Neural cell (in vitro differentiated cells): ENCODE data around the gene PLEKHO2. TPM values are rescaled to one million over a fixed set of nuclear protein-coding genes. Genes with fewer than 3 reads are reported as not detected.

Experiments
- H2AFZ ChIP-seq: fragments of 200-600, 300-800 bp; sonication (generic), shearing (Covaris generic); 2 replicates; pipeline ENCODE4 v1.6.0; 2014; ENCODE audit warnings: low read depth, mild to moderate bottlenecking, antibody characterized with exemption, low read length, moderate library complexity
- H3F3A ChIP-seq: fragments of 200-600 bp; shearing (Covaris generic); 2 replicates; pipeline ENCODE4 v1.6.1; 2016; ENCODE audit warnings: mild to moderate bottlenecking, moderate library complexity, mixed read lengths, antibody characterized with exemption, low read length; ENCODE audit not compliant: insufficient read depth, poor library complexity, severe bottlenecking
- H3K27ac ChIP-seq: fragments of 200-600, 300-800 bp; sonication (generic), shearing (Covaris generic); 2 replicates; pipeline ENCODE4 v1.5.1; 2014; ENCODE audit warnings: mild to moderate bottlenecking, low read length, moderate library complexity
- H3K27me3 ChIP-seq: fragments of 300-800, 200-600 bp; sonication (generic), shearing (Covaris generic); 2 replicates; pipeline ENCODE4 v1.6.0; 2014; ENCODE audit warnings: mild to moderate bottlenecking, low read depth, low read length, moderate library complexity; ENCODE audit not compliant: insufficient read depth
- H3K36me3 ChIP-seq: fragments of 300-800, 200-600 bp; sonication (generic), shearing (Covaris generic); 2 replicates; pipeline ENCODE4 v1.5.1; 2014; ENCODE audit warnings: mild to moderate bottlenecking, antibody characterized with exemption, low read length, moderate library complexity; ENCODE audit not compliant: insufficient read depth
- H3K4me2 ChIP-seq: fragments of 300-800, 200-600 bp; sonication (generic), shearing (Covaris generic); 2 replicates; pipeline ENCODE4 v1.6.0; 2014; ENCODE audit warnings: mild to moderate bottlenecking, low read length
- H3K4me3 ChIP-seq: fragments of 300-800, 200-600 bp; sonication (generic), shearing (Covaris generic); 2 replicates; pipeline ENCODE4 v1.5.1; 2014; ENCODE audit warnings: mild to moderate bottlenecking, low read length, moderate library complexity
- H3K79me2 ChIP-seq: fragments of 200-600 bp; shearing (Covaris generic); replicated peaks from 2 replicates; pipeline ENCODE4 v1.6.0; 2014; ENCODE audit warnings: mild to moderate bottlenecking, low read length, moderate library complexity; ENCODE audit not compliant: insufficient read depth
- H3K9ac ChIP-seq: fragments of 300-800, 200-600 bp; sonication (generic), shearing (Covaris generic); 2 replicates; pipeline ENCODE4 v1.6.1; 2016; ENCODE audit warnings: mild to moderate bottlenecking, low read length, mixed read lengths
- H3K9me2 ChIP-seq: fragments of 200-600 bp; shearing (Covaris generic); 2 replicates; pipeline ENCODE4 v1.6.1; 2016; ENCODE audit warnings: mild to moderate bottlenecking, low read length, mixed read lengths; ENCODE audit not compliant: insufficient read depth
- H3K9me3 ChIP-seq: fragments of 200-600, 300-800 bp; sonication (generic), shearing (Covaris generic); 2 replicates; pipeline ENCODE4 v1.6.1; 2016; ENCODE audit warnings: mild to moderate bottlenecking, mixed run types, low read length, moderate library complexity, mixed read lengths
- H4K20me1 ChIP-seq: fragments of 200-600 bp; shearing (Covaris generic); 2 replicates; pipeline ENCODE4 v1.6.1; 2016; ENCODE audit warnings: mild to moderate bottlenecking, mixed run types; ENCODE audit not compliant: insufficient read depth
- EP300 ChIP-seq: fragments of 450-650 bp; conservative IDR thresholded peaks from 2 replicates; pipeline ENCODE4 v1.6.1; 2014; ENCODE audit warnings: antibody characterized with exemption, mild to moderate bottlenecking, moderate library complexity; ENCODE audit not compliant: poor library complexity, severe bottlenecking
- EZH2 ChIP-seq: fragments of 200-600, 300-800 bp; shearing (Covaris generic), sonication (generic); IDR thresholded peaks from 2 replicates; pipeline ENCODE4 v1.6.1; 2014; ENCODE audit warnings: antibody characterized with exemption, low read length, borderline replicate concordance, mild to moderate bottlenecking; ENCODE audit not compliant: insufficient read depth, poor library complexity, severe bottlenecking
- MXI1 ChIP-seq: fragments of 450-650 bp; conservative IDR thresholded peaks from 2 replicates; pipeline ENCODE4 v1.6.1; 2014; ENCODE audit warnings: antibody characterized with exemption, mild to moderate bottlenecking; ENCODE audit not compliant: poor library complexity, severe bottlenecking
- POLR2AphosphoS5 ChIP-seq: IDR thresholded peaks from 2 replicates; pipeline ENCODE4 v1.6.1; 2012
- RAD21 ChIP-seq: fragments of 450-650 bp; conservative IDR thresholded peaks from 2 replicates; pipeline ENCODE4 v1.6.1; 2014; ENCODE audit warnings: antibody characterized with exemption, mild to moderate bottlenecking, moderate library complexity
- SMC3 ChIP-seq: fragments of 450-650 bp; conservative IDR thresholded peaks from 2 replicates; pipeline ENCODE4 v1.6.1; 2014; ENCODE audit warnings: antibody characterized with exemption, mild to moderate bottlenecking, moderate library complexity; ENCODE audit not compliant: poor library complexity
- TAF1 ChIP-seq: IDR thresholded peaks from 2 replicates; pipeline ENCODE4 v1.6.1; 2012; ENCODE audit warnings: low read depth
- polyA plus RNA-seq: library from polyadenylated mRNA; depleted of rRNA; stranded (reverse); fragments of >200 nt; gene quantifications from 2 replicates; pipeline ENCODE4 v1.2.3, GENCODE V29; 2014
- TF ChIP-seq, protein P1 (sequence below): IDR thresholded peaks from 2 replicates; pipeline ENCODE4 v1.6.1; 2012; ENCODE audit warnings: borderline replicate concordance
- TF ChIP-seq, protein P2 (sequence below): fragments of 450-650 bp; IDR thresholded peaks from 2 replicates; pipeline ENCODE4 v1.5.1; 2014; ENCODE audit warnings: antibody characterized with exemption, mild to moderate bottlenecking, moderate library complexity; ENCODE audit not compliant: poor library complexity, severe bottlenecking

The PLEKHO2 gene
- polyA plus RNA-seq, 1 donor from 2014 or later: 1.3 TPM

DNA sequence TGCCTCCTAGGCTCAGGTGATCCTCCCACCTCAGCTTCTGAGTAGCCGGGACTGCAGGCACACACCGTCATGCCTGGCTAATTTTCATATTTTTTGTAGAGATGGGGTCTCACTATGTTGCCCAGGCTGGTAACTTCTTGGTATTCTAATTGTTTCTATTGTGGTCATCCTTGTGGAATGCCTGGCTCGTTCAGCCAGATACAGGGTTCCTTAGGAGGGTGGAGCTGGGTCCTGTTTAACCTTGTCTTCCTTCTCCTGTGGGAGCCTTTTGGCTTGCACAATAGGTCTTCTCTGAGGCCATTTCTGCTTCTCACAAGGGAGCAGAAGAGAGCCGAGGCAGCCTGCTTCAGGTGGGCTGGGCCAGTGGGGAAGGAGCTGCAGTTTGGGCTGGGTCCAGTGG lies 15.7 kb downstream of the PLEKHO2 start:
- TF ChIP-seq, protein P1, sequence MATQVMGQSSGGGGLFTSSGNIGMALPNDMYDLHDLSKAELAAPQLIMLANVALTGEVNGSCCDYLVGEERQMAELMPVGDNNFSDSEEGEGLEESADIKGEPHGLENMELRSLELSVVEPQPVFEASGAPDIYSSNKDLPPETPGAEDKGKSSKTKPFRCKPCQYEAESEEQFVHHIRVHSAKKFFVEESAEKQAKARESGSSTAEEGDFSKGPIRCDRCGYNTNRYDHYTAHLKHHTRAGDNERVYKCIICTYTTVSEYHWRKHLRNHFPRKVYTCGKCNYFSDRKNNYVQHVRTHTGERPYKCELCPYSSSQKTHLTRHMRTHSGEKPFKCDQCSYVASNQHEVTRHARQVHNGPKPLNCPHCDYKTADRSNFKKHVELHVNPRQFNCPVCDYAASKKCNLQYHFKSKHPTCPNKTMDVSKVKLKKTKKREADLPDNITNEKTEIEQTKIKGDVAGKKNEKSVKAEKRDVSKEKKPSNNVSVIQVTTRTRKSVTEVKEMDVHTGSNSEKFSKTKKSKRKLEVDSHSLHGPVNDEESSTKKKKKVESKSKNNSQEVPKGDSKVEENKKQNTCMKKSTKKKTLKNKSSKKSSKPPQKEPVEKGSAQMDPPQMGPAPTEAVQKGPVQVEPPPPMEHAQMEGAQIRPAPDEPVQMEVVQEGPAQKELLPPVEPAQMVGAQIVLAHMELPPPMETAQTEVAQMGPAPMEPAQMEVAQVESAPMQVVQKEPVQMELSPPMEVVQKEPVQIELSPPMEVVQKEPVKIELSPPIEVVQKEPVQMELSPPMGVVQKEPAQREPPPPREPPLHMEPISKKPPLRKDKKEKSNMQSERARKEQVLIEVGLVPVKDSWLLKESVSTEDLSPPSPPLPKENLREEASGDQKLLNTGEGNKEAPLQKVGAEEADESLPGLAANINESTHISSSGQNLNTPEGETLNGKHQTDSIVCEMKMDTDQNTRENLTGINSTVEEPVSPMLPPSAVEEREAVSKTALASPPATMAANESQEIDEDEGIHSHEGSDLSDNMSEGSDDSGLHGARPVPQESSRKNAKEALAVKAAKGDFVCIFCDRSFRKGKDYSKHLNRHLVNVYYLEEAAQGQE: no peak
- TF ChIP-seq MXI1: no peak
- no peak for TF ChIP-seq POLR2AphosphoS5
- TF ChIP-seq TAF1: no peak
- TF ChIP-seq, protein P2, sequence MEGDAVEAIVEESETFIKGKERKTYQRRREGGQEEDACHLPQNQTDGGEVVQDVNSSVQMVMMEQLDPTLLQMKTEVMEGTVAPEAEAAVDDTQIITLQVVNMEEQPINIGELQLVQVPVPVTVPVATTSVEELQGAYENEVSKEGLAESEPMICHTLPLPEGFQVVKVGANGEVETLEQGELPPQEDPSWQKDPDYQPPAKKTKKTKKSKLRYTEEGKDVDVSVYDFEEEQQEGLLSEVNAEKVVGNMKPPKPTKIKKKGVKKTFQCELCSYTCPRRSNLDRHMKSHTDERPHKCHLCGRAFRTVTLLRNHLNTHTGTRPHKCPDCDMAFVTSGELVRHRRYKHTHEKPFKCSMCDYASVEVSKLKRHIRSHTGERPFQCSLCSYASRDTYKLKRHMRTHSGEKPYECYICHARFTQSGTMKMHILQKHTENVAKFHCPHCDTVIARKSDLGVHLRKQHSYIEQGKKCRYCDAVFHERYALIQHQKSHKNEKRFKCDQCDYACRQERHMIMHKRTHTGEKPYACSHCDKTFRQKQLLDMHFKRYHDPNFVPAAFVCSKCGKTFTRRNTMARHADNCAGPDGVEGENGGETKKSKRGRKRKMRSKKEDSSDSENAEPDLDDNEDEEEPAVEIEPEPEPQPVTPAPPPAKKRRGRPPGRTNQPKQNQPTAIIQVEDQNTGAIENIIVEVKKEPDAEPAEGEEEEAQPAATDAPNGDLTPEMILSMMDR: no peak
- no peak for TF ChIP-seq EZH2
- no peak for TF ChIP-seq EP300
- no peak for TF ChIP-seq SMC3
- TF ChIP-seq RAD21: no peak
- H3K27ac ChIP-seq: no peak overlapping the region
- no peak overlapping the region for H3K4me2 ChIP-seq

DNA sequence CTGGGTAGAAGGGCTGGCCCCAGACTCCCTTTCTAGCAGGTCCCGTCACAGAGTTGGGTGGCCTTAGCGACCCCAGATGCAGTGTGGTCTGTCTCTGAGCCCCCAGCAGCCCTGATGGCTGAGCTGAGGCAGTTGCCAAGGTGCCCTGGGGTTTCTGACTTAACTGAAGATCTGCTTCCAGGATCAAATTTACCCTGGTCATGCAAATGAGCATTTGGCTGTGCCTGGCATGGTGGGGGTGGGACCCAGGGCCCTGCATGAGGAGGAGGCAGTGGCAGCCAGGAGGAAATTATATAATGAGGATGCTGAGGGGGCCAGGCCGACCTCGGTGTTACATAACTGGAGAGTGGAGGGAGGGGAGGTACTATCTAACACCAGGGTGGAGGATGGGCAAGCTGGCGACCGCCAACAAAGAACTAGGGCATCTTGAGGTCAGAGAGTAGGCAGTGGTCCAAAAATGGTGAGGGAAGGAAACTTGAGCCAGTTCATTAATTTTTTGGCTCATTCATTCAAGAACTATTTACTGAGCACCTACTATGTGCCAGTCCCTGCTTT lies 16.4 kb downstream of the PLEKHO2 start:
- H3K4me3 ChIP-seq: no peak overlapping the region
- H3K27ac ChIP-seq: no peak overlapping the region
- TF ChIP-seq POLR2AphosphoS5 (no peak), TAF1 (no peak), RAD21 (no peak), MXI1 (no peak), EZH2 (no peak), SMC3 (no peak), EP300 (no peak)
- TF ChIP-seq, protein P2: no peak
- TF ChIP-seq, protein P1: no peak
- no peak overlapping the region for H3K4me2 ChIP-seq
- H3F3A ChIP-seq: no peaks in the 10 kb centered on the region
- no peaks in the 10 kb centered on the region for H3K27me3 ChIP-seq
- H3K9me2 ChIP-seq: no peaks in the 10 kb centered on the region
- H2AFZ ChIP-seq: no peak overlapping the region
- H3K36me3 ChIP-seq: no peaks in the 10 kb centered on the region
- no peak overlapping the region for H3K9ac ChIP-seq
- H3K9me3 ChIP-seq: no peaks in the 10 kb centered on the region
- no peaks in the 10 kb centered on the region for H3K79me2 ChIP-seq
- no peaks in the 10 kb centered on the region for H4K20me1 ChIP-seq

More for the DNA sequence above, 15.7 kb downstream of the PLEKHO2 start:
- H3K4me3 ChIP-seq: no peak overlapping the region
- H3K9me2 ChIP-seq: no peaks in the 10 kb centered on the region
- no peaks in the 10 kb centered on the region for H4K20me1 ChIP-seq
- H3K79me2 ChIP-seq: no peaks in the 10 kb centered on the region
- no peaks in the 10 kb centered on the region for H3K9me3 ChIP-seq
- no peak overlapping the region for H3K9ac ChIP-seq
- no peaks in the 10 kb centered on the region for H3K36me3 ChIP-seq
- H3F3A ChIP-seq: no peaks in the 10 kb centered on the region
- H2AFZ ChIP-seq: no peak overlapping the region
- H3K27me3 ChIP-seq: no peaks in the 10 kb centered on the region
